IMR-90 (cell line): Measurements from ENCODE around the gene LGMN. TPM values are rescaled to one million over a fixed set of nuclear protein-coding genes. Genes with fewer than 3 reads are reported as not detected.

ENCODE experiments used
- ATAC-seq: fragments of 200-7000 bp; cut with Tn5 transposase; 2 replicates; pipeline ENCODE4 v1.9.1; 2020; ENCODE audit warnings: low read depth, mild to moderate bottlenecking, moderate library complexity
- BruUV-seq: library from RNA; stranded (reverse); fragments of 400-500 nt; replicated peaks from 2 replicates; lab custom pipeline; 2021; lab: Mats Ljungman, UMichigan
- CTCF ChIA-PET: fragments of 300-600 bp; formaldehyde crosslinking; extraction: SDS; loops from one replicate; lab custom pipeline; 2021; ENCODE audit warnings: antibody characterized with exemption; lab: Yijun Ruan, JAX
- POLR2A ChIA-PET: fragments of 300-600 bp; sonication (Branson Sonifier 250); formaldehyde crosslinking; loops from one replicate; lab custom pipeline; 2022; ENCODE audit warnings: antibody characterized with exemption; ENCODE audit not compliant: unreplicated experiment; lab: Charles Lee
- DNase-seq: peaks from one replicate; pipeline ENCODE4 v3.0.0; 2013
- H2AFZ ChIP-seq: replicated peaks from 2 replicates; pipeline ENCODE3; 2013; ENCODE audit warnings: low read length, mild to moderate bottlenecking; ENCODE audit not compliant: poor library complexity
- H2AK5ac ChIP-seq: 2 replicates; pipeline ENCODE4 v1.6.1; 2013; ENCODE audit warnings: low read depth, low read length, inconsistent platforms
- H2AK9ac ChIP-seq: replicated peaks from 2 replicates; pipeline ENCODE3; 2013; ENCODE audit warnings: mild to moderate bottlenecking, low read depth, low read length, moderate library complexity; ENCODE audit not compliant: poor library complexity
- H2BK120ac ChIP-seq: 2 replicates; pipeline ENCODE4 v1.6.1; 2013; ENCODE audit warnings: low read depth, low read length, inconsistent platforms
- H2BK15ac ChIP-seq: 3 replicates; pipeline ENCODE4 v1.6.1; 2013; ENCODE audit warnings: low read depth, low read length, inconsistent platforms
- H2BK20ac ChIP-seq: 2 replicates; pipeline ENCODE4 v1.6.1; 2013; ENCODE audit warnings: low read depth, mild to moderate bottlenecking, inconsistent platforms, low read length, moderate library complexity
- H2BK5ac ChIP-seq: 2 replicates; pipeline ENCODE4 v1.6.1; 2013; ENCODE audit warnings: mild to moderate bottlenecking, low read depth, low read length, inconsistent platforms; ENCODE audit not compliant: poor library complexity, severe bottlenecking
- H3K14ac ChIP-seq: replicated peaks from 2 replicates; pipeline ENCODE4 v1.6.1; 2013; ENCODE audit warnings: low read depth, low read length, inconsistent platforms
- H3K18ac ChIP-seq: 2 replicates; pipeline ENCODE4 v1.6.1; 2013; ENCODE audit warnings: low read depth, low read length, control low read depth
- H3K23ac ChIP-seq: 2 replicates; pipeline ENCODE4 v1.6.1; 2013; ENCODE audit warnings: low read depth, low read length, inconsistent platforms
- H3K27ac ChIP-seq: 2 replicates; pipeline ENCODE4 v1.5.1; 2013; ENCODE audit warnings: mild to moderate bottlenecking, control low read depth, low read length; ENCODE audit not compliant: insufficient read depth
- H3K27me3 ChIP-seq: 2 replicates; pipeline ENCODE4 v1.6.1; 2013; ENCODE audit warnings: low read length; ENCODE audit not compliant: control insufficient read depth, insufficient read depth
- H3K36me3 ChIP-seq: 2 replicates; pipeline ENCODE4 v1.6.1; 2013; ENCODE audit warnings: low read length, mixed read lengths; ENCODE audit not compliant: control insufficient read depth, insufficient read depth
- H3K4ac ChIP-seq: 2 replicates; pipeline ENCODE4 v1.6.1; 2013; ENCODE audit warnings: low read depth, low read length, inconsistent platforms
- H3K4me1 ChIP-seq: 2 replicates; pipeline ENCODE4 v1.6.1; 2013; ENCODE audit warnings: low read length, mixed read lengths; ENCODE audit not compliant: control insufficient read depth, insufficient read depth
- H3K4me2 ChIP-seq: 2 replicates; pipeline ENCODE4 v1.6.1; 2013; ENCODE audit warnings: low read depth, mild to moderate bottlenecking, control low read depth, low read length, moderate library complexity
- H3K4me3 ChIP-seq: 2 replicates; pipeline ENCODE4 v1.5.1; 2013; ENCODE audit warnings: low read depth, mild to moderate bottlenecking, control low read depth, low read length, moderate library complexity; ENCODE audit not compliant: insufficient read depth
- H3K56ac ChIP-seq: 2 replicates; pipeline ENCODE4 v1.6.1; 2013; ENCODE audit warnings: low read length, inconsistent platforms; ENCODE audit not compliant: insufficient read depth; ENCODE audit errors: extremely low read depth
- H3K79me1 ChIP-seq, 2 experiments: 2 replicates each; pipeline ENCODE4 v1.6.1; 2013; ENCODE audit warnings: low read length in 2 of 2, inconsistent platforms in 1 of 2, low read depth in 1 of 2
- H3K9ac ChIP-seq: 2 replicates; pipeline ENCODE4 v1.6.1; 2013; ENCODE audit warnings: low read depth, low read length, control low read depth
- H3K9me1 ChIP-seq: 2 replicates; pipeline ENCODE4 v1.6.1; 2013; ENCODE audit warnings: low read length, inconsistent platforms; ENCODE audit not compliant: insufficient read depth
- H3K9me3 ChIP-seq: 2 replicates; pipeline ENCODE4 v1.6.1; 2013; ENCODE audit warnings: low read length; ENCODE audit not compliant: control insufficient read depth, insufficient read depth
- H4K20me1 ChIP-seq: 2 replicates; pipeline ENCODE4 v1.6.1; 2013; ENCODE audit warnings: low read length, inconsistent platforms; ENCODE audit not compliant: insufficient read depth
- H4K5ac ChIP-seq: 2 replicates; pipeline ENCODE4 v1.6.1; 2013; ENCODE audit warnings: mild to moderate bottlenecking, low read depth, low read length, control low read depth
- H4K8ac ChIP-seq, 2 experiments: 2 replicates each; pipeline ENCODE4 v1.6.1; 2013; ENCODE audit warnings: low read depth in 2 of 2, low read length in 2 of 2, control low read depth in 1 of 2, inconsistent platforms in 1 of 2
- H4K91ac ChIP-seq: 2 replicates; pipeline ENCODE4 v1.6.1; 2013; ENCODE audit warnings: low read depth, low read length, inconsistent platforms; ENCODE audit not compliant: insufficient read depth
- BHLHE40 ChIP-seq: fragments of 150-350 bp; IDR thresholded peaks from 2 replicates; pipeline ENCODE4 v1.6.1; 2016; ENCODE audit warnings: mild to moderate bottlenecking, low read depth, low read length
- CEBPB ChIP-seq: IDR thresholded peaks from 2 replicates; pipeline ENCODE4 v1.6.1; 2012; ENCODE audit warnings: low read depth, low read length, improper control_type of control experiment
- CHD1 ChIP-seq: IDR thresholded peaks from 2 replicates; pipeline ENCODE4 v1.6.1; 2012; ENCODE audit warnings: low read depth, low read length, improper control_type of control experiment
- FOS ChIP-seq: fragments of 150-350 bp; IDR thresholded peaks from 2 replicates; pipeline ENCODE4 v1.6.1; 2016; ENCODE audit warnings: low read depth, low read length
- MAFK ChIP-seq: IDR thresholded peaks from 2 replicates; pipeline ENCODE4 v1.6.1; 2012; ENCODE audit warnings: low read depth, low read length, improper control_type of control experiment
- MAZ ChIP-seq: IDR thresholded peaks from 2 replicates; pipeline ENCODE4 v1.6.1; 2012; ENCODE audit warnings: low read depth, mild to moderate bottlenecking, low read length, improper control_type of control experiment, moderate library complexity, borderline replicate concordance
- POLR2A ChIP-seq: IDR thresholded peaks from 2 replicates; pipeline ENCODE4 v1.6.1; 2012; ENCODE audit warnings: mild to moderate bottlenecking, low read depth, low read length
- RFX5 ChIP-seq: IDR thresholded peaks from 2 replicates; pipeline ENCODE4 v1.8.0; 2012; ENCODE audit warnings: low read depth, mild to moderate bottlenecking, low read length, moderate library complexity
- SMC3 ChIP-seq: fragments of 150-350 bp; IDR thresholded peaks from 2 replicates; pipeline ENCODE4 v1.6.1; 2016; ENCODE audit warnings: low read depth, mild to moderate bottlenecking, antibody characterized with exemption, low read length, moderate library complexity
- USF2 ChIP-seq: fragments of 150-350 bp; IDR thresholded peaks from 2 replicates; pipeline ENCODE4 v1.6.1; 2017; ENCODE audit warnings: mild to moderate bottlenecking, antibody characterized with exemption, low read length, low read depth
- WGBS, 2 experiments: methylation state at CpG; one replicate each; pipeline versions ENCODE4 v1.1.5 to v1.1.7; 2013; ENCODE audit warnings: missing lambda C conversion rate in 2 of 2; ENCODE audit not compliant: insufficient read length in 1 of 2; ENCODE audit errors: extremely low coverage in 2 of 2; 5-methylcytosine and 5-hydroxymethylcytosine counted together
- dilution Hi-C: fragments of 300-500 bp; cut with HindIII; formaldehyde crosslinking; loops from one replicate; pipeline ENCODE4 v1.14.3; 2018; ENCODE audit warnings: low sequenced_read_pairs; ENCODE audit not compliant: unreplicated experiment
- in situ Hi-C: fragments of 300-500 bp; cut with MboI; formaldehyde crosslinking; loops from 3 replicates; pipeline ENCODE4 v1.14.3; 2019; ENCODE audit warnings: low sequenced_read_pairs, inconsistent platforms, mixed read lengths
- intact Hi-C: fragments of 100-400 bp; cut with micrococcal nuclease; formaldehyde crosslinking; loops from 2 replicates; pipeline ENCODE4 v1.10.0; 2022
- polyA plus RNA-seq, 3 experiments: library from polyadenylated mRNA; depleted of rRNA; stranded (reverse); fragments of >200 nt; gene quantifications; 2 replicates each; pipeline ENCODE4 v1.2.3, GENCODE V29; 2012; ENCODE audit warnings: low replicate concordance in 1 of 3
- total RNA-seq: library from RNA; depleted of rRNA; stranded (reverse); fragments of >200 nt; gene quantifications from 2 replicates; pipeline ENCODE4 v1.2.3, GENCODE V29; 2012
- TF ChIP-seq, protein P1 (sequence below): conservative IDR thresholded peaks from 2 replicates; pipeline ENCODE4 v1.5.1; 2012; ENCODE audit warnings: mild to moderate bottlenecking, low read depth, low read length, improper control_type of control experiment

LGMN gene
- total and polyA plus RNA-seq, 2 of the 4 experiments (the other 2 are of a cell fraction), result 19.2 to 39.3 TPM

DNA sequence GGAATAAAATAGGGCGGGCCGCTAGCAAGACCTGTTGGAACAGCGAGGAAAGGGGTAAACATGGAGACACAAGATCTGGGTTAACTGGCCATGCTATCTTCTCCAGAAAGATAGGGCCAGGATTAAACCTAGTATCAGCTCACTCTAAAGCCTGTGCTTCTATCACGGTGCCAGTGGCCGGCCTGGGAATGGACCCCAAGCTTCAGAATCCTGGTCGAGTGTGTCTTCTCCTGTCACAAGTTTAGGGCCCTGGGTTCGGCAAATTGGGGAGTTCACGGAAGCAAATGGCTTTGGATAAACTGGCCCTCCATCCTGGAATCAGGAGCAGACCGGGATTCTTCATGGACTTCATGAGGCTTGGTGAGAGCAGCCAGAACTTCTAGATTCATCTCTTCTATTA, 82.2 kb downstream of the LGMN start:
- H3K27ac ChIP-seq, result no peak overlapping the region
- H2BK20ac ChIP-seq, result no peak overlapping the region
- ATAC-seq (no peak), DNase-seq (no peak)
- H4K5ac ChIP-seq, result no peak overlapping the region
- no peak overlapping the region for H4K8ac ChIP-seq
- TF ChIP-seq, protein P1, sequence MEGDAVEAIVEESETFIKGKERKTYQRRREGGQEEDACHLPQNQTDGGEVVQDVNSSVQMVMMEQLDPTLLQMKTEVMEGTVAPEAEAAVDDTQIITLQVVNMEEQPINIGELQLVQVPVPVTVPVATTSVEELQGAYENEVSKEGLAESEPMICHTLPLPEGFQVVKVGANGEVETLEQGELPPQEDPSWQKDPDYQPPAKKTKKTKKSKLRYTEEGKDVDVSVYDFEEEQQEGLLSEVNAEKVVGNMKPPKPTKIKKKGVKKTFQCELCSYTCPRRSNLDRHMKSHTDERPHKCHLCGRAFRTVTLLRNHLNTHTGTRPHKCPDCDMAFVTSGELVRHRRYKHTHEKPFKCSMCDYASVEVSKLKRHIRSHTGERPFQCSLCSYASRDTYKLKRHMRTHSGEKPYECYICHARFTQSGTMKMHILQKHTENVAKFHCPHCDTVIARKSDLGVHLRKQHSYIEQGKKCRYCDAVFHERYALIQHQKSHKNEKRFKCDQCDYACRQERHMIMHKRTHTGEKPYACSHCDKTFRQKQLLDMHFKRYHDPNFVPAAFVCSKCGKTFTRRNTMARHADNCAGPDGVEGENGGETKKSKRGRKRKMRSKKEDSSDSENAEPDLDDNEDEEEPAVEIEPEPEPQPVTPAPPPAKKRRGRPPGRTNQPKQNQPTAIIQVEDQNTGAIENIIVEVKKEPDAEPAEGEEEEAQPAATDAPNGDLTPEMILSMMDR, result no peak
- TF ChIP-seq RFX5 (no peak), FOS (no peak), MAFK (no peak), USF2 (no peak), BHLHE40 (no peak), MAZ (no peak), POLR2A (no peak), CEBPB (no peak), SMC3 (no peak), CHD1 (no peak)
- no peak overlapping the region for H3K4ac ChIP-seq
- H3K9me3 ChIP-seq, result no peaks in the 10 kb centered on the region
- H2BK5ac ChIP-seq, result no peak overlapping the region
- peaks cover 12 to 19% of the 10 kb centered on the region in 2 experiments for H3K79me1 ChIP-seq
- no peak overlapping the region for H2AK9ac ChIP-seq
- H3K27me3 ChIP-seq, result no peaks in the 10 kb centered on the region
- no peak overlapping the region for H3K4me3 ChIP-seq
- H4K20me1 ChIP-seq, result no peaks in the 10 kb centered on the region
- POLR2A ChIA-PET, result no interaction called here
- no peak overlapping the region for H3K23ac ChIP-seq
- H4K91ac ChIP-seq, result no peak overlapping the region
- H3K4me1 ChIP-seq, result peaks cover 2% of the 10 kb centered on the region; the same call in 1 of the 2 replicates
- 100% methylated on average over 6 of the region's 9 CpGs; no CpG with 5 or more reads in 1 of the 2 experiments for WGBS, 2 experiments
- H3K9ac ChIP-seq, result no peak overlapping the region
- H3K56ac ChIP-seq, result no peak overlapping the region
- dilution Hi-C loops, result no loop called here
- H2AFZ ChIP-seq, result no peak overlapping the region
- in situ Hi-C loops, result no loop called here
- BruUV-seq, result no TSS peak
- peaks cover 9% of the 10 kb centered on the region for H3K36me3 ChIP-seq
- intact Hi-C loops, result no loop called here
- peaks cover 10% of the 10 kb centered on the region for H3K9me1 ChIP-seq
- no peak overlapping the region for H3K4me2 ChIP-seq
- H3K14ac ChIP-seq, result no peak overlapping the region
- no peak overlapping the region; the same call in 1 of the 2 replicates for H2BK120ac ChIP-seq
- H2BK15ac ChIP-seq, result no peak overlapping the region
- H3K18ac ChIP-seq, result no peak overlapping the region
- CTCF ChIA-PET, result no interaction called here
- H2AK5ac ChIP-seq, result no peak overlapping the region
